ENCODE measurements around the gene PRKX.
"Not testable (repeated sequence)": the region's sequence is repeated elsewhere in the genome, so short reads cannot be mapped to it uniquely, and the experiment has no call there.

PRKX gene

DNA sequence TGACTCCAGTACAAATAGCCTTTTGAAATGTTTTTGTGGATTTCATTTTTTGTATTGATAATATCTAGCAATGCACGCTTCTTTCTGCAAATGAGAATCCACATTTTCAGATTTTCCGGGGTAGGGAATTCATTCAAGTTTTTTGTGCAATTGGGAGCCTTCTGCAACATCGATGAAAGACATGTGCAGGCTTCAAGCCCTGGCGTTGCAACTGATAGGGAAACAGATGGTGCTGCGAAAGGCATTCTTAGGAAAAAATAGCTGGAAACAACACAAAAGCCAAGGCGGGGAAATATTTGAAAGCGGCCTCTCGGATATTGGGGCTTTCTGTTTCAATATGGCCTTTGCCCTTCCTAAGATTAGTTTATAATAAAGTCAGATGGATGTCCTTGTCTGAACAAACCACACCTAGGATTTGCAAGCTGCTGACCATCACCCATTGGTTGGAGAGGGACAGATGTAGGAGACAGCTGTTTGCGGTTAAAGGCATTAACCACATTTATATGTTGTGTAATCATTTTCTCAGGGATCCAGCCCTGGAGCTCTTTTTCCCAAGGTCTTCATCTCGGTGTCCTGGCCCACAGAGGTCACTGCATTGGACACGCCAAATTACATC lies 136.5 kb downstream of the PRKX start:
- Histone ChIP-seq H2AFZ (ENCODE audit: low read depth, low read length, severe bottlenecking) (no peak overlapping the region), H3K4me3 (ENCODE audit: insufficient read depth, low read length, poor library complexity, severe bottlenecking) (no peak overlapping the region), H3F3A (ENCODE audit: insufficient read depth) (no peaks in the 10 kb centered on the region), H3K36me3 (ENCODE audit: low read length) (no peaks in the 10 kb centered on the region), H3K9ac (ENCODE audit: low read length) (no peak overlapping the region), H3K9me2 (replicated peaks; ENCODE audit: insufficient read depth, low read length) (no peaks in the 10 kb centered on the region), H3K27ac (ENCODE audit: low read depth, low read length) (no peak overlapping the region), H3K27me3 (ENCODE audit: low read length) (no peaks in the 10 kb centered on the region), H4K20me1 (ENCODE audit: low read depth, low read length) (no peaks in the 10 kb centered on the region), H3K4me2 (ENCODE audit: low read depth, low read length, poor library complexity, severe bottlenecking) (no peak overlapping the region), H3K9me3 (ENCODE audit: insufficient read depth, low read length) (no peaks in the 10 kb centered on the region), H3K79me2 (ENCODE audit: insufficient read depth, low read length) (no peaks in the 10 kb centered on the region)
- TF ChIP-seq, protein P1, sequence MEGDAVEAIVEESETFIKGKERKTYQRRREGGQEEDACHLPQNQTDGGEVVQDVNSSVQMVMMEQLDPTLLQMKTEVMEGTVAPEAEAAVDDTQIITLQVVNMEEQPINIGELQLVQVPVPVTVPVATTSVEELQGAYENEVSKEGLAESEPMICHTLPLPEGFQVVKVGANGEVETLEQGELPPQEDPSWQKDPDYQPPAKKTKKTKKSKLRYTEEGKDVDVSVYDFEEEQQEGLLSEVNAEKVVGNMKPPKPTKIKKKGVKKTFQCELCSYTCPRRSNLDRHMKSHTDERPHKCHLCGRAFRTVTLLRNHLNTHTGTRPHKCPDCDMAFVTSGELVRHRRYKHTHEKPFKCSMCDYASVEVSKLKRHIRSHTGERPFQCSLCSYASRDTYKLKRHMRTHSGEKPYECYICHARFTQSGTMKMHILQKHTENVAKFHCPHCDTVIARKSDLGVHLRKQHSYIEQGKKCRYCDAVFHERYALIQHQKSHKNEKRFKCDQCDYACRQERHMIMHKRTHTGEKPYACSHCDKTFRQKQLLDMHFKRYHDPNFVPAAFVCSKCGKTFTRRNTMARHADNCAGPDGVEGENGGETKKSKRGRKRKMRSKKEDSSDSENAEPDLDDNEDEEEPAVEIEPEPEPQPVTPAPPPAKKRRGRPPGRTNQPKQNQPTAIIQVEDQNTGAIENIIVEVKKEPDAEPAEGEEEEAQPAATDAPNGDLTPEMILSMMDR (IDR thresholded peaks at IDR 0.05; ENCODE audit: insufficient read depth, low read length, poor library complexity, severe bottlenecking), result no peak
- TF ChIP-seq EZH2phosphoT487 (conservative IDR thresholded peaks at IDR 0.05; ENCODE audit: low read length), result no peak

DNA sequence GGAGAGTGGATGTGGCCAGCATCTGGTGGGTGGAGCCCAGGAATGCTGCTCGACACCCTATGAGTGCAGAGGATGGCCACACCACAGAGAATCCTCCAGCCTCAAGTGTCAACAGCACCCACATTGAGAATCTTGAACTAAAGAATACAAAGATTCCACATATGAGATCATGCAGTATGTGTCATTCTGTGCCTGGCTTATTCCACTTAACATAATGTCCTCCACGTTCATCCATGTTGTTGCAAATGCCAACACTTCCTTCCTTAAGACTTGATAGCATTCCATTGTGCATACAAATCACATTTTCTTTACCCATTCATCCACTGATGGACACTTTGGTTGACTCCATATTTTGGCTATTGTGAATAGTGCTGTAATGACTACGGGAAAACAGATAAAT lies 145.8 kb downstream of the PRKX start:
- no peaks in the 10 kb centered on the region for H3K9me2 ChIP-seq (replicated peaks; ENCODE audit: insufficient read depth, low read length)
- H3K4me2 ChIP-seq (ENCODE audit: low read depth, low read length, poor library complexity, severe bottlenecking), result no peak overlapping the region
- no peaks in the 10 kb centered on the region for H3F3A ChIP-seq (ENCODE audit: insufficient read depth)
- no peaks in the 10 kb centered on the region for H3K9me3 ChIP-seq (ENCODE audit: insufficient read depth, low read length)
- H3K27ac ChIP-seq (ENCODE audit: low read depth, low read length), result no peak overlapping the region
- no peaks in the 10 kb centered on the region for H3K79me2 ChIP-seq (ENCODE audit: insufficient read depth, low read length)
- no peak overlapping the region for H3K4me3 ChIP-seq (ENCODE audit: insufficient read depth, low read length, poor library complexity, severe bottlenecking)
- no peaks in the 10 kb centered on the region for H3K27me3 ChIP-seq (ENCODE audit: low read length)
- H4K20me1 ChIP-seq (ENCODE audit: low read depth, low read length), result no peaks in the 10 kb centered on the region
- no peaks in the 10 kb centered on the region for H3K36me3 ChIP-seq (ENCODE audit: low read length)
- no peak overlapping the region for H3K9ac ChIP-seq (ENCODE audit: low read length)
- no peak overlapping the region for H2AFZ ChIP-seq (ENCODE audit: low read depth, low read length, severe bottlenecking)
- TF ChIP-seq EZH2phosphoT487 (conservative IDR thresholded peaks at IDR 0.05; ENCODE audit: low read length), result no peak

GRCh38 chrX:3563451-3563850 lies 150.0 kb downstream of the PRKX start:
- TF ChIP-seq, protein P1 (IDR thresholded peaks at IDR 0.05; ENCODE audit: insufficient read depth, low read length, poor library complexity, severe bottlenecking), result no peak
- no peak for TF ChIP-seq EZH2phosphoT487 (conservative IDR thresholded peaks at IDR 0.05; ENCODE audit: low read length)
- Histone ChIP-seq H3K27ac (ENCODE audit: low read depth, low read length) (no peak overlapping the region), H2AFZ (ENCODE audit: low read depth, low read length, severe bottlenecking) (no peak overlapping the region), H3K9me3 (ENCODE audit: insufficient read depth, low read length) (no peaks in the 10 kb centered on the region), H3K27me3 (ENCODE audit: low read length) (no peaks in the 10 kb centered on the region), H3K79me2 (ENCODE audit: insufficient read depth, low read length) (no peaks in the 10 kb centered on the region), H3F3A (ENCODE audit: insufficient read depth) (no peaks in the 10 kb centered on the region), H3K36me3 (ENCODE audit: low read length) (no peaks in the 10 kb centered on the region), H3K4me2 (ENCODE audit: low read depth, low read length, poor library complexity, severe bottlenecking) (no peak overlapping the region), H3K9me2 (replicated peaks; ENCODE audit: insufficient read depth, low read length) (no peaks in the 10 kb centered on the region), H4K20me1 (ENCODE audit: low read depth, low read length) (no peaks in the 10 kb centered on the region), H3K4me3 (ENCODE audit: insufficient read depth, low read length, poor library complexity, severe bottlenecking) (no peak overlapping the region), H3K9ac (ENCODE audit: low read length) (no peak overlapping the region)

GRCh38 chrX:3560010-3560409 lies 153.4 kb downstream of the PRKX start:
- H3K9me3 ChIP-seq (ENCODE audit: insufficient read depth, low read length); H3K27ac ChIP-seq (ENCODE audit: low read depth, low read length); H3K9me2 ChIP-seq (replicated peaks; ENCODE audit: insufficient read depth, low read length); H3K4me3 ChIP-seq (ENCODE audit: insufficient read depth, low read length, poor library complexity, severe bottlenecking); H2AFZ ChIP-seq (ENCODE audit: low read depth, low read length, severe bottlenecking); H3K27me3 ChIP-seq (ENCODE audit: low read length); H3K36me3 ChIP-seq (ENCODE audit: low read length); H3F3A ChIP-seq (ENCODE audit: insufficient read depth); H4K20me1 ChIP-seq (ENCODE audit: low read depth, low read length); H3K79me2 ChIP-seq (ENCODE audit: insufficient read depth, low read length); H3K4me2 ChIP-seq (ENCODE audit: low read depth, low read length, poor library complexity, severe bottlenecking); H3K9ac ChIP-seq (ENCODE audit: low read length): not testable (repeated sequence)

Measured in SU-DHL-6 (cell line).